ENCODE data around the gene SUMO3.

Gene SUMO3

GRCh38 chr21:44854664-44855446 is 37.0 kb upstream of the SUMO3 start:
- no peak for TF ChIP-seq CTCF (IDR thresholded peaks at IDR 0.05; ENCODE audit: low read depth, low read length)
- H3K4me3 ChIP-seq (ENCODE audit: low read depth, low read length): no peak overlapping the region
- H3K36me3 ChIP-seq: peaks cover 98% of the 10 kb centered on the region
- no peaks in the 10 kb centered on the region for H3K27me3 ChIP-seq (ENCODE audit: insufficient read depth, low read depth, severe bottlenecking)
- no peaks in the 10 kb centered on the region for H3K9me3 ChIP-seq (ENCODE audit: severe bottlenecking)
- DNase-seq: no peak
- no peak overlapping the region; the same call in 1 of the 2 replicates for H3K27ac ChIP-seq

- TF ChIP-seq CTCF (IDR thresholded peaks at IDR 0.05; ENCODE audit: low read depth, low read length): no peak
- Histone ChIP-seq H3K36me3 (peaks cover 98% of the 10 kb centered on the region), H3K4me3 (ENCODE audit: low read depth, low read length) (no peak overlapping the region)
Measured at GRCh38 chr21:44854391-44854663, 36.5 kb upstream of the SUMO3 start.

GRCh38 chr21:44853601-44854390 is 35.9 kb upstream of the SUMO3 start:
- Histone ChIP-seq H3K36me3 (peaks cover 98% of the 10 kb centered on the region), H3K4me3 (ENCODE audit: low read depth, low read length) (no peak overlapping the region), H3K27me3 (ENCODE audit: insufficient read depth, low read depth, severe bottlenecking) (no peaks in the 10 kb centered on the region), H3K9me3 (ENCODE audit: severe bottlenecking) (no peaks in the 10 kb centered on the region), H3K27ac (no peak overlapping the region)
- DNase-seq: no peak
- TF ChIP-seq CTCF (IDR thresholded peaks at IDR 0.05; ENCODE audit: low read depth, low read length): no peak

More at GRCh38 chr21:44854391-44854663, 36.5 kb upstream of the SUMO3 start:
- H3K9me3 ChIP-seq (ENCODE audit: severe bottlenecking): no peaks in the 10 kb centered on the region
- DNase-seq: no peak
- H3K27me3 ChIP-seq (ENCODE audit: insufficient read depth, low read depth, severe bottlenecking): no peaks in the 10 kb centered on the region
- H3K27ac ChIP-seq: no peak overlapping the region

GRCh38 chr21:44850905-44851657 is 33.2 kb upstream of the SUMO3 start:
- Histone ChIP-seq H3K36me3 (peaks cover 73% of the 10 kb centered on the region), H3K27me3 (ENCODE audit: insufficient read depth, low read depth, severe bottlenecking) (no peaks in the 10 kb centered on the region), H3K27ac (no peak overlapping the region), H3K9me3 (ENCODE audit: severe bottlenecking) (no peaks in the 10 kb centered on the region), H3K4me3 (ENCODE audit: low read depth, low read length) (no peak overlapping the region)
- no peak for DNase-seq
- no peak for TF ChIP-seq CTCF (IDR thresholded peaks at IDR 0.05; ENCODE audit: low read depth, low read length)

- H3K9me3 ChIP-seq (ENCODE audit: severe bottlenecking): no peaks in the 10 kb centered on the region
- H3K36me3 ChIP-seq: peaks cover 65% of the 10 kb centered on the region
- H3K27ac ChIP-seq: no peak overlapping the region
- TF ChIP-seq CTCF (IDR thresholded peaks at IDR 0.05; ENCODE audit: low read depth, low read length): no peak
- DNase-seq: no peak
- no peak overlapping the region for H3K4me3 ChIP-seq (ENCODE audit: low read depth, low read length)
- no peaks in the 10 kb centered on the region for H3K27me3 ChIP-seq (ENCODE audit: insufficient read depth, low read depth, severe bottlenecking)
Measured at GRCh38 chr21:44850208-44850800, 32.4 kb upstream of the SUMO3 start.
